Measurements from ENCODE around the gene RAI1. TPM values are rescaled to one million over a fixed set of nuclear protein-coding genes. Genes with fewer than 3 reads are reported as not detected.
A peak's percentile ranks its signal among the peaks of the same experiment; 100 is the strongest.

The RAI1 gene
- total and polyA plus RNA-seq, 2 of the 13 experiments (the other 11 are each of a cell fraction or from before 2014, with no cell fraction given), result 3.4 to 5.2 TPM

GRCh38 chr17:17806611-17807274 is 125.5 kb downstream of the RAI1 start (continued):
- TF ChIP-seq THAP9 (CRISPR knock-in tag; IDR thresholded peaks at IDR 0.05; ENCODE audit: borderline replicate concordance) (no peak; the same call in 1 of the 2 replicates), SIX4 (CRISPR knock-in tag; IDR thresholded peaks at IDR 0.05) (no peak), ZFY (CRISPR knock-in tag; IDR thresholded peaks at IDR 0.05) (peak; percentile 28; the same call in 1 of the 2 replicates), CTCF (CRISPR knock-in tag; IDR thresholded peaks at IDR 0.05) (0 out of 2 replicates have a peak, but pooled peaks have one; percentile 35), ARID3A (IDR thresholded peaks at IDR 0.05; ENCODE audit: low read depth, low read length) (no peak), PHF21A (CRISPR knock-in tag; IDR thresholded peaks at IDR 0.05) (peak; percentile 23; the same call in 1 of the 2 replicates), GATA4 (IDR thresholded peaks at IDR 0.05; ENCODE audit: borderline replicate concordance, low read depth) (no peak), GMEB1 (CRISPR knock-in tag; IDR thresholded peaks at IDR 0.05; ENCODE audit: borderline replicate concordance) (no peak), ZNF609 (CRISPR knock-in tag; IDR thresholded peaks at IDR 0.05; ENCODE audit: borderline replicate concordance) (peak; percentile 37; the same call in 1 of the 2 replicates), SOX5 (CRISPR knock-in tag; IDR thresholded peaks at IDR 0.05; ENCODE audit: borderline replicate concordance) (peak; percentile 18; the same call in 1 of the 2 replicates), STAG1 (CRISPR knock-in tag; IDR thresholded peaks at IDR 0.05) (peak; percentile 30; the same call in 1 of the 2 replicates), PTBP1 (IDR thresholded peaks at IDR 0.05; ENCODE audit: low read depth, low read length, poor library complexity, severe bottlenecking) (no peak), YEATS4 (CRISPR knock-in tag; IDR thresholded peaks at IDR 0.05; ENCODE audit: borderline replicate concordance) (0 out of 2 replicates have a peak, but pooled peaks have one; percentile 49)

Measured in HepG2 (cell line).